ENCODE data around the gene LRRC8E.
A peak's percentile ranks its signal among the peaks of the same experiment; 100 is the strongest.

The LRRC8E gene

DNA sequence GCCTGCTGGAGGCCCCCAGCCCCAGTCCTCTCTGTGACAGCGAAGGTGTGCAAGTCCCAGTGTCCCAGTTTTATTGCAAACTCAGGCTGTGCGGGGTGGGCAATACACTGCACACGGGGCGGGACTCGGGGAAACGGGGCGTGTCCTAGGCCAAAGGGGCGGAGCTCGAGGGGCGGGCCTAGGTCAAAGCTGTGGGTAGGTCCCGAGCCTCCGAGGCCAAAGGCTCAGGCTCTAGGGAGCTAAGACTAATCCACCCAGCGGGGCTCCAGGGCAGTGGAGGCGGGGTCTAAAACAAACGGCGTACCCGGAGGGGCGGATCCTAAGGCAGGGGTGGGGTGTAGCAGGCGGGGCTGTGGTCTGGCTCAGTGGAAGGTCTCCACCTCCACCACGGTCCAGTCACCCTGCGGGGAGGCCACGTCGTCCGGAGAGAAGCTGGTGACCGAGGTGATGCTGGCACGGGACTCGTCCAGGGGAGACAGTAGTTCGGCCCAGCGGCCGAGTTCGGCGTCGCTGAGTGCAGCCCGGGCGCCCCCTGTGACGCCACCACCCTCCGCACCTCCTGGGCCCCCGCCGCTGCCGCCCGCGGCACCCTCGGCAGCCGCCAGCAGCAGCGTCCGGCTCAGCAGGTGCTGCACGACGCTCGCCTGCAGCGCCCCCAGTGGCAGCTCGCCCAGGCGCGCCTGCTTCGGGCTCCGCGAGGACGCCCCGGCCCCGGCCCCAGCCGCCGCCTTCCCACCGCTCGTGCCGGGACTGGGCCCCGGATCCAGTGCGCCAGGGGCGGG lies 19.4 kb upstream of the LRRC8E start:
- no peak for FAIRE-seq

DNA sequence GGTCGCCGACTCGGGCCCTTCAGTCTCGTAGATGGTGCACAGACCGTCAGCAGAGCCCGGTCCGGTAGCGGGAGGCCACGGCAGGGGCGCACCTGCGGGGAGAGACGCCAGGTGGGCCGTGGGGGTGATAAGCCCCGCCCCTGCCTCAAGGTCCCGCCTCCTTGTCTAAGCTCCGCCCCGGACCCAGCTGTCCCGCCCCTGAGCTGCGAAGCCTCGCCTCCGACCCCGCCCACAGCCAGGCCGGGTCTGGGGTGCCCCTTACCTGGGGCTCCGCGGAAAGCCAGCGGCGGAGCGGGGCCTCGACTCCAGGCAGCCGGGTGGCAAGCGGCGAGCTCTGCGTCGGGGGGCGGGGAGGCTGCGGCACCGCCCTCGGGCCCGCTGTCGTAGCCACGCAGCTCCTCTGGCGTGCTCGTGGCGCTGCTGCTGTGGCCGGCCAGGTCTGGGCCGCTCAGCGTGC lies 18.8 kb upstream of the LRRC8E start:
- FAIRE-seq, result no peak

DNA sequence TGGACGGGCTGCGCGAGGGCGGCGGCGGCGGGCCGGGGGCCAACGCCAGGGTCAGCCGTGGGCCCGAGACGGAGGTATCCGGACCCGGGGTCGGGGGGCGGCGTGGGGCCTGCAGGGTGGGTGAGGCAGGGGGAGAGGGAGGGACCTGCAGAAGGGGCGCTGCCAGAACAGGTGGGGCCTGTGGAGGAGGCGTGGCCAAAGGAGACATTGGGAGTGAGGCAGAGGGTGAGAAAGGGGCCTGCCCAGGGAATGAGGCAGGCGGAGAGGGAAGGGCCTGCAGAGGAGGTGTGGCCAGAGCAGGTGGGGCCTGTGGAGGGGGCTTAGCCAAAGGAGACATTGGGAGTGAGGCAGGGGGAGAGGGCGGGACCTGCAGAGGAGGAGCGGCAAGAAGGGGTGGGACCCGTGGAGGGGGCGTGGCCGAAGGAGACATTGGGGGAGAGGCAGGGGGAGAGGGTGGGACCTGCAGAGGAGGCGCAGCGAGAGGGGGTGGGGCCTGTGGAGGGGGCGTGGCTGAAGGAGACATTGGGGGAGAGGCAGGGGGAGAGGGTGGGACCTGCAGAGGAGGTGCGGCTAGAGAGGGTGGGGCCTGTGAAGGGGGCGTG lies 18.3 kb upstream of the LRRC8E start:
- no peak for FAIRE-seq

DNA sequence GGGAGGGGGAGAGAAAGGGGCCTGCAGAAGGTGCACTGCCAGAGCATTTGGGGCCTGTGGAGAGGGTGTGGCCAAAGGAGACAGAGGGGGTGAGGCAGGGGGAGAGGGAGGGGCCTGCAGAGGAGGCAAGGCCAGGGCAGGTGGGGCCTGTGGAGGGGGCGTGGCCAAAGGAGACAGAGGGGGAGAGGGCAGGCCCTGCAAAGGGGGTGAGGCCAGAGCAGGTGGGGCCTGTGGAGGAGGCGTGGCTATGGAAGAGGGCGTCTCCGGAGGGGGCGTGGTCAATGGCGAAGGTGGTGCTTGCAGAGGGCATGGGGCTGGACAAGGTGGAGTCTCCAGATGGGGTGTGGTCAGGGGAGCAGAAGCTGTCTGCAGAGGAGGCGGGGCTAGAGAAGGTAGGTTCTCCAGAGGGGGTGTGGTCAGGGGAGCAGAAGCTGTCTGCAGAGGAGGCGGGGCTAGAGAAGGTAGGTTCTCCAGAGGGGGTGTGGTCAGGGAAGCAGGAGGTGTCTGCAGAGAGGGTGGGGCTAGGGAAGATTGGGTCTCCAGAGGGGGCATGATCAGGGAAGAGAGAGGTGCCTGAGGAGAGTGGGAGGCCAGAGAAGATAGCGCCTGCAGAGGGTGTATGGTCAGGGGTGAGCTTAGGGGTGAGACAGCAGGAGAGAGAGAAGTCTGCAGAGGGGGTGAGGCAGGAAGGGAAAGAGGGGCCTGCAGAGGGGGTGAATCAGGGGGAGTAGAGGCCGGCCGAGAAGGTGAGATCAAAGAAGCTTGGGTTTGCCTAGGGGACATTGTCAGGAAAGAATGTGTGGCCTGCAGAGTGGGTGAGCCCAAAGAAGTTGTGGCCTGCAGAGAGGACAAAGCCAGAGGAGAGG lies 17.5 kb upstream of the LRRC8E start:
- peak; percentile 63 for FAIRE-seq

DNA sequence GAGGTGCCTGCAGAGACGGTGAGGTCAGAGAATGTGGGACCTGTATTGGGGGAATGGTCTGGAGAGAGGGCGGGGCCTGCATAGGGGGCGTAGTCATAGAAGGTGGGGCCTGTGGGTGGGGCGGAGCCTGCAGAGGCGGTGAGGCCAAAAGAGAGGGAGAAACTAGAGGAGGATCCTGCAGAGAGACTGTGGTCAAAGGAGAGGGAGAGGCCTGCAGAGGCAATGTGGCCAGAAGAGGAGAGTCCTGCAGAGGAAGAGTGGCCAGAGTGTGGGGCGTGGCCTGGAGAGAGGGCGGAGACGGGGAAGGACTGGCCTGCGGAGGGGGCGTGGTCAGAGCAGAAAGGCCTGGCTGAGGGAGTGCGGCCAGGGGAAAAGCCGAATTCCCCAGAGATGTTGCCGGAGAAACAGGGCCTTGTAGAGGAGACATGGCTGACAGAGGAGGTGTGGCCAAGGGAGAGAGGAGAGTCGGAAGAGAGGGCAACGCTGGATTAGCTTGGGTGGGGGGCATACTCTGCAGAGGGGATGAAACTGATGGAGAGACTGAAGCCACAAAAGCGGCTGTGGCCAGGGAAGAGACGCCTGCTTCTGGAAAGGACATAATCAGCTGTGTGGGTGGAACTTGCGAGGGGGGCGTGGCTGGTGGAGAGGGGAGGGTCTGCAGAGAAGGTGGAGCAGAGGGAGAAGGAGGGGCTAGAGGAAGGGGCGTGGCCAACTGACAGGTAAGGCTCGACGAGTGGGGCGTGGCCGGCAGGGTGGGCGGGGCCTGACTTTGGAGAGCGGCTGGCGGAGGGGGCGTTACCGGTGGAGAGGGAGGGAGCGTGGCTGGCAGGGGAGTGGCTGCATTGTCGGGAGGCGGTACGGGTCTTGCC lies 16.6 kb upstream of the LRRC8E start:
- FAIRE-seq, result peak; percentile 88

DNA sequence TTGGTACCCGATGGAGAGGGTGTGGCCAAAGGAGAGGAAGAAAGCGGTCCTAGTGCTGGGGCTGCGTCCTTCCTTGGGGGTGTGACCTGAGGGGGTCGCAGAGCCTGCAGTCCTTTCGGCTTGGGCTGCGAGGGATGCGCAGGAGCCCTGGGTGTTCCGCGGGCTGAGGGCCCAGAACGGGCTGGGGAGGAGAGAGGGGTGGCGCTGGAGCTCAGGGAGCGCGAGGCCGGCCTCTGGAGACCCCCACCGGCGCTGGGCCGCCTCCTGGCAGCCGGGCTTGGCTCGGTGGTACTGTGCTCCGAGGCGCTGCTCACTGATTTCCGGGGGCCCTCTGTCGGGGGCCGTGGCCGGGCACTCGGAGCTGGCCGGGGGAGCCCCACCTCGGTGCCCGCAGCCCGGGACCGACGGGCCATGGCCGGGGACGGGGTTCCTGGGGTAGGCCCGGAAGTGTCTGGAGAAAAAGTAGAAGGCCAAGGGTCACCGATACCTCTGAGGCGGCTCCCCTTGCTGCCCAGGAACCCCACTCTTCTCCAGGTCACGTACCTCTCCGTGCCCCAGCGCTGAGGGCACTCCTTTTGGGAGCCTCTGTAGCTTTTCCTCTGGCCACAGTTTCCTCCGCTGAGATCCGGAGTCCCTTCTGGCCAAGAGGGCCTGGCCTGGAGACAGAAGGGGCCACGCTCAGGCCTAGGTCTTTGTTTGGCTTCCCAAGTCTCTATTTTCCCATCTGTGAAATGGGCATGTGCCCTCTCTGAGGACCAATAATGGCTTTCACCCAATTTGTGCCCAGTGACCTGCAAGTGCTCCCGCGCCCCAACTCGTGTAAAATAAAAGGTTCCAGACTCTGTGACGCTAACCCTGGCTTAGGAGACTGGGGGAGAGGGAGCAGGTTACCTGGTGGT lies 15.8 kb upstream of the LRRC8E start:
- FAIRE-seq, result no peak

DNA sequence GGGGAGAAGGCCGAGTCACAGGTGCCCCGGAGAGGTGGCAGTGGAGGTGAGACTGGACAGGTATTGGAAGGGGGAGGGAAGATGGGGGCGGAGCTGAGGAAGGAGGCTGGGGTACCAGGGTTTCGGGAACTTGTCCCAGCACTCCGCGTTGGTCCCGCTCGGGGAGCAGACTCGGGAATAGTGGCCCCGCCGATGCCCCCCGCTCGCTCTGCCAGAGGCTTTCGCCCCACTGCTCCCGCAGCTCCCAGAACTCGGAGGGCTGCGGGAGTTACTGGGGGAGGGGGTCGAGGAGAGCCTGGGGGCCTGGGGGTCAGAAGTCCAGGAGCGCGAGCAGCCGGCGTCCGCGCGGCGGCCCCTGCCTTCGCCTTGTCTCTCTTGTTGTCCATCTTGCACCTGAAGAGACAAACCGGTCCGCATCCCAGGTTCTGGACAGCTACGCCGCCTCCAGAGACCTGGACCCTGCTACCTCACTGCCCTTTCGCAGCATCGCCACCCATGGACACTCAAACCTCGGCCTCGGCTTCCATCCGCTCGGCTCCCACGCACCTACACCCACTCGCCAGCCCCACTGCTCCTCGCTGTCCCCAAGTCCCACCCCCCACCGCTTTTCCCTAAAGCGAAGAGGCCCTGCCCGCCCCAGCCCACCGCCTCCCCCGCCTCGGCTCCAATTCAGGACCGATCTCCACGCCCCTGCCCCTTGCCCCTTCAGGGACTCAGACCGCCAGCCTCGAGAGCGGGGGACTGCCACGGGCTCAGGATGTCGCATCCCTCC lies 14.8 kb upstream of the LRRC8E start:
- FAIRE-seq, result no peak

DNA sequence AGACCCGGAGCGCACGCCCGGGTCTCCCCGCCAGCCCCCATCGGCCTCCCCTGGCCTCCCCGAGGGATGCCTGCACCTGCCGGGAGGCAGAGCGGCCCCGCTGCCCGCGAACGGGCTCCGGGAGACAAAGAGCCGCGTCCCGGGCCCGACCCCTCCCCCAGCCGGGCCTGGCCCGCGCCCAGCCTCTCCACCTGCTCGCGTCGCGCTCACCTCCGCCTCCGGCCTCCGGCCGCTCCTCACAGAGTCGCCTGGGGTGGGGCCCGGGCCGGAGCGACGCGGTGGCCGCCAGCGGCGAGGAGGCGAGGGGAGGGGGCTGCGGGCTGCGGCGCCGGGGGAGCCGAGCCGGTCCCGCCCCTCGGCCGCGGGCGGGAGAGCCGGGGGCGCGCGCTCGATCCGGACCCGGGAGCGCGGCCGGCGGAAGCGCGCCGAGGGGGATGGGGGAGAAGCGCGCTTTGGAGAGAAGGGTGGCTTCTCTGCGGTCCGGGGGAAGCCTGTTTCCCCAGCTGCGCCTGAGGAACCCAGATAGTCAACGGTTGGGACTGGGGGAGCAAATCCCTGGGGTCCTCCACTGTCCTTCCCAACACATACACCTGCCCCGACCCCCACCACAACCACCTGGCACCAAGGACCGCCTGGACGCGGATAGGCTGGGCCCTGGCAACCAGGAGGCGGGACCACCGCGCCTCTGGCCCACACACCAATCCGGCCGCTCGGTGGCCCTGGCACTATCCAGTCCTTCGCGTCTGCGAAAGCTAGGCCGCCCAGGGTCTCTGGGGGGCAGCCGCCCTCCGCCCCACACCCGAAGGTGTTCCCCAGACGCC lies 14.0 kb upstream of the LRRC8E start, which contains the start of gene PRR36:
PRR36 (minus strand) TSS at position 315 of the 821 bp plus-strand sequence. CDS start 701 bp downstream, outside the sequence.
- FAIRE-seq, result no peak

DNA sequence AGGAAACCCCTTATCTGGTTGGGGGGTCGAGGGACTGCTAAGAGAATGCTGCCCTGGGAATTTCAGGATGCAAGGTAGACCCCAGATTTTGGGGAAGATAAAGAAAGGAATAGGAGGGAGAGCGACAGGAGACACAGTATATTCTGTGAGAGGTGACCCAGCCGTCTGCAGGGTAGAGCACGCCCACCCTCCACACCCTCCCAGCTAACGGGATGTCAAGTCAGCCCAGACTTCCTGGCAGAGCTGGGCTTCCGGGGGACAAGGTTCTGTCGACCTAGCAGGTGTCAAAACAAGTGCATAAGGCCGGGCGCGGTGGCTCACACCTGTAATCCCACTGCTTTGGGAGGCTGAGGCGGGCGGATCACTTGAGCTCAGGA lies 13.4 kb upstream of the LRRC8E start:
- FAIRE-seq, result no peak

DNA sequence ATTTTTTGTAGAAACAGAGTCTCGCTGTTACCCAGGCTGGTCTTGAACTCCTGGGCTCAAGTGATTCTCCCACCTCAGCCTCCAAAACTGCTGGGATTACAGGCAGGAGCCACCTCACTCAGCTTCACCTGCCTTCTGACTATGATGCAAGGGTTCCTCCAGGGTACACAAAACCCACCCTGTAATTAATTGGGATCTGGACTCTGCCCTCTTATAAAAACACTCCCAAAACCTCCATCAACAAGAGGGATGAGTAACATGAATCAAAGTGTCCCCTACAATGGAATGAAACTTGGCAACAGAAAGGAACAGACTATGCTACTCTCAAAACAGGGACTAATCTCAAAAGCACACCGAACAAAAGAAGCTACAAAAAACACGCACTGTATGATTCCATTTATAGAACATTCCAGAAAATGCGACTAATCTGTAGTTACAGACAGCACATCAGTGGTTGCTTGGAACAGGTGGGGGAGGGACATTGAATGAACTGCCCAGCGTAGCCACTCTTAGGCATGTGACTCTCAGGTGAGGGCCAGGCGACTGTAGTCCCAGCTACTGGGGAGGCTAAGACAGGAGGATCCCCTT lies 11.0 kb upstream of the LRRC8E start:
- FAIRE-seq, result no peak

DNA sequence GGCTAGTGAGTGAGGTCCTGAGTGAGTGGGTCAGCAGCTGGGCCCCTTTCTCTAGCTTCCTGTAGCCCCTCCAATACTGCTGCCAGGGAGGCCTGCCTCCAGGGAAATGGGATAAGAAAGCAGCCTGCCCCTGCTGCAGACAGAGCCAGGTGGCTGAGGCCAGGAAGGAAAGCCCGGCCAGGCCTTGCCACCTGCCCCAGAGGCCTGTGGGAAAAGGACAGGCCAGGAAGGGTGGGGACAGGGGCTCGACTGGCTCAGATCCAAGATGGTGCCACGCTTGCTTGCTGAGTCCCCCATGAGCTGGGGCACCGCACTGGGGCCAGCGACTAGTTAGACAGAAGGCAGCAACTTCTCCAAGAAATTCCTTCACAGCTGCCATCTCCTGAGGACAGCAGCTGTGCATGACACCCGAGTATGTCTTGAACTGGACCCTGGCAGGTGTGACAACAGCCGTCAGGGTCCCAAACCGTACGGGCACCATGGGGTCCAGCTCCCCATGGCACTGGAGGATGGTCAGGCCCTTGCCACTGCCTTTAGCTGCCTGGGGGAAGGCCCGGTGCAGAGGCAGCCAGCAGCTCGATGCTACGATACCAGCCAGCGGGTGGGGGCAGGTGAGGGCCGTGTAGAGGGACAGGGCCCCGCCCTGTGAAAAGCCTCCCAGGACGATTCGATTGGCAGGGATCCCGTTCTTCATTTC lies 9.1 kb upstream of the LRRC8E start:
- FAIRE-seq, result no peak

DNA sequence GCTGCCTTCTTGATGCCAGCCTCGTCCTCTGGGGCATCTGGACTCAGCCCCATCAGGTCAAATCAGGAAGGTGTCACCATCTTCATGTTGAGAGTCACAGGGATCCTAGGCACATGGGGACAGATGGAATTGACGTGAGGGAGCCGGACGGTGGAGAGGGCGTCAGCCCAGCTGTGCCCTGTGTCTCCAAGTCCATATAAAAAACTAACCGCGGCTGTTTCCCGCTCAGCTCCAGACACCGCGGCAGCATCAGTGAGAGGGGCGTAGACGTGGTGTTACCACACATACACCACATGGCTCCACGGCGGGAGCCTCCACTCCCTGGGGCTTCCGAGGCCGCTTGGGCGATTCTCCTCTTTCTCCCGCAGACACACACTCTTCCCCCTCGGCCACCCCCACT lies 8.5 kb upstream of the LRRC8E start:
- FAIRE-seq, result no peak

DNA sequence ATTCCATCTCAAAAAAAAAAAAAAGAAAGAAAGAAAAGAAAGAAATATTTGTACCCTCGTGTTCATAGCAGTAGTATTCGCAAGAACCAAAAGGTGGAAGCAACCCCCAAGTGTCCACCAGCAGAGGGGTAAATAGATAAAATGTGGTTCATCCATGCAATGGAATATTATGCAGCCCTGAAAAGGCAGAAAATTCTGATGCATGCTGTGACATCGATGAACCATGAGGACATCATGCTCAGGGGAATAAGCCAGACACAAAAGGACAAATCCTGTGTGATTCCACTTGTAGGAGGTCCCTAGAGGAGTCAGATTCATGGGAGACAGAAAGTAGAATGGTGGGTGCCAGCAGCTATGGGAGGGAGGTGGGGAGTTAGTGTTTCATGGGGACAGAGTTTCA lies 6.4 kb upstream of the LRRC8E start:
- no peak for FAIRE-seq

DNA sequence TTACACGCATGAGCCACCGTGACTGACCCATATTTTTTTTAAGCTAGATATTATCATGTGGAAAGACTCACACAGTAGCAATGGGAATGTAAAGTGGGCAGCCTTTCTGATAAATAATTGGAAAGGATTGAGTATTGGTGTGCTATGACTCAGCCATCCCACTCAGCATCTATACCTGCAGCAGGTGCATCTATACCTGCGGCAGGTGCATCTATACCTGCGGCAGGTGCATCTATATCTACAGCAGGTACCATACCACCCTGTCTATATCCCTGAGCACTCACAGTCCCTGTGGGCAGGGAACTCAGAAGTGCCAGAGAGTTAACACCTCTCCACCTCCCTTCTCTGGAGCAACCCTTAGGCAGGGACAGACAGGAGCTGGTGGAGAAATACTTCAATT lies 5.2 kb upstream of the LRRC8E start:
- FAIRE-seq, result no peak

DNA sequence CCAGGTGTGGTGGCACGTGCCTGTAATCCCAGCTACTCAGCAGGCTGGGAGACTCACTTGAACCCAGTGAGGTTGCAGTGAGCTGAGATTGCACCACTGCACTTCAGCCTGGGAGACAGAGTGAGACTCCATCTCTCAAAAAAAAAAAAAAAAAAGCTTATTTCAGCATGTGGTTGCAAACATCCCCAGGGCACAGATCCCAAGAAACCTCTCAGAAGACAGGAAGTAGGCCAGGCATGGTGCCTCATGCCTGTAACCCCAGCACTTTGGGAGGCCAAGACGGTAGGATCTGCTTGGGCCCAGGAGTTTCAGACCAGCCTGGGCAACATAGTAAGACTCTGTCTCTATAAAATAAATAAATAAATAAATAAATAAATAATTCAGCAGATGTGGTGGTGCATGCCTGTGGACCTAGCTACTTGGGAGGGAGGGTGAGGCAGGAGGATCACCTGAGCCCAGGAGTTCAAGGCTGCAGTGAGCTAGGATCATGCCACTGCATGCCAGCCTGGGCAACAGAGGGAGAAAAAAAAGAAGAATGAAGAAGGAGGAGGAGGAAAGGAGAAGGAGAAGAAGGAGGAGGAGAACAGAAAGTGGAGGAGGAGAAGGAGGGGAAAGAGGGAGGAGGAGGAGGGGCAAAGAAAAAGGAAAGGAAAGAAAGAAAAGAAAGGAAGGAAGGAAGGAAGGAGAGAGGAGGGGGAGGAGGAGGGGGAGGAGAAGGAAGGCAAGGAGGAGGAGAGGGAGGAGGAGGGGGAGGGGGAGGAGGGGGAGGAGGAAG lies 4.3 kb upstream of the LRRC8E start:
- no peak for FAIRE-seq

DNA sequence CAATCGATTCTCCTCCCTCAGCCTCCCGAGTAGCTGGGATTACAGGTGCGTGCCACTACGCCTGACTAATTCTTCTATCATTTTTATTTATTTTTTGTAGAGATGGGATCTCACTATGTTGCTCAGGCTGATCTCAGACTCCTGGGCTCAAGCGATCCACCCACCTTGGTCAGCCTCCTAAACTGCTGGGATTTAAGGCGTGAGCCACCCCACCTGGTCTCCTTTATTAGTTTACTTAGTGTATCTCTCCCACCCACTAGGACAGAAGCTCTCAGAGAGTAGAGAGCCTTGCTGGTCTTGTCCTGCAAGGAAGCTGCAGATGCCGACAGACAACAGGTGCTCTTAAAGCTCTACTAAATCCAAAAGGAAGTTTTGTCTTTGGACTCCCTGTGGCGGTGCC lies 2.5 kb upstream of the LRRC8E start:
- FAIRE-seq, result no peak

DNA sequence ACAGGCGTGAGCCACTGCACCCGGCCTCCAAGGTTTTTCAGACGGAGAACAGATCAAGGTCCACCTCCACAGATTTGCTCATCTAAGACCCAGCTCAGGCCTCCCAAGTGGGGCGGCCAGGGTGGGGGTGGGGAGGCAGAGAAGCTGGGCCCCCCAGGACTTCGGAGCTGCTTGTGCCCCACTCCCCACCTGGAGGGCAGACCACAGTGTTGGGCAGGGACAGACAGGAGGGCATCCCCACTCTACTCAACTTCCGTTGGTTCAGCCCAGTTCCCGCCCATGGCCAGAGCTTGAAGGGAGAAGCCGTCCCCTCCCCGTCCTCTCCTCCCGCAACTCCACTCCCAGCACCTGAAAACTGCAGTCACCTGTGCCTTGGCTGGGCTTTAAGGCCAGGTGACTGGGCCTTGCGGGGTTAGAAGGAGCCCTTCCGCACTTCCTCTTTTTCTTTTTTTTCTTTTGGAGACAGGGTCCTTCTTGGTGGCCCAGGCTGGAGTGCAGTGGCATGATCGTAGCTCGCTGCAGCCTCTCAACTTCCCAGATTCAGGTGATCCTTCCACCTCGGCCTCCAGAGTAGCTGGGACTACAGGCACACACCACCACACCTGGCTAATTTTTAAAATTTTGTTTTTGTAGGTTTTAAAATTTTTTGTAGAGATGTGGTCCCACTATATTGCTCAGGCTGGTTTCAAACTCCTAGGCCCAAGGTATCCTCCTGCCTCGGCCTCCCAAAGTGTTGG lies 734 bp upstream of the LRRC8E start:
- no peak for FAIRE-seq

Data from A204.1 (cell line).